Stimulated activated memory B cell treated with anti-CD40 and anti-IgM and Interleukin-4, amounts not matched to agents 10 μg/mL and 1 μg/mL and 100 μg/mL, for 72 hours (primary cell): Measurements from ENCODE around the gene RBBP8NL.

ENCODE experiments used
- ATAC-seq: fragments of 150-1000 bp; cut with Tn5 transposase; 2 replicates; pipeline ENCODE4 v1.10.0; 2021
- H3K27ac Mint-ChIP-seq: one replicate; pipeline ENCODE4 v1.8.0; 2022; ENCODE audit warnings: mild to moderate bottlenecking, mixed read lengths
- H3K27me3 Mint-ChIP-seq: one replicate; pipeline ENCODE4 v1.8.0; 2022; ENCODE audit warnings: mixed read lengths
- H3K36me3 Mint-ChIP-seq: one replicate; pipeline ENCODE4 v1.8.0; 2022; ENCODE audit warnings: mixed read lengths
- H3K4me1 Mint-ChIP-seq: one replicate; pipeline ENCODE4 v1.8.0; 2022; ENCODE audit warnings: mixed read lengths
- H3K4me3 Mint-ChIP-seq: one replicate; pipeline ENCODE4 v1.8.0; 2022; ENCODE audit warnings: mild to moderate bottlenecking, moderate library complexity, mixed read lengths
- H3K9me3 Mint-ChIP-seq: one replicate; pipeline ENCODE4 v1.8.0; 2022; ENCODE audit warnings: mixed read lengths

The RBBP8NL gene

GRCh38 chr20:62390317-62391164 is 36.8 kb downstream of the RBBP8NL start:
- H3K9me3 Mint-ChIP-seq = no peaks in the 10 kb centered on the region
- no peak for ATAC-seq
- H3K27ac Mint-ChIP-seq = peak overlapping the region; percentile 11
- peaks cover 42% of the 10 kb centered on the region for H3K36me3 Mint-ChIP-seq
- H3K4me3 Mint-ChIP-seq = no peak overlapping the region
- H3K27me3 Mint-ChIP-seq = no peaks in the 10 kb centered on the region
- H3K4me1 Mint-ChIP-seq = peaks cover 41% of the 10 kb centered on the region

GRCh38 chr20:62389601-62390087 is 37.7 kb downstream of the RBBP8NL start:
- Mint-ChIP-seq H3K4me3 (no peak overlapping the region), H3K27ac (no peak overlapping the region)

DNA sequence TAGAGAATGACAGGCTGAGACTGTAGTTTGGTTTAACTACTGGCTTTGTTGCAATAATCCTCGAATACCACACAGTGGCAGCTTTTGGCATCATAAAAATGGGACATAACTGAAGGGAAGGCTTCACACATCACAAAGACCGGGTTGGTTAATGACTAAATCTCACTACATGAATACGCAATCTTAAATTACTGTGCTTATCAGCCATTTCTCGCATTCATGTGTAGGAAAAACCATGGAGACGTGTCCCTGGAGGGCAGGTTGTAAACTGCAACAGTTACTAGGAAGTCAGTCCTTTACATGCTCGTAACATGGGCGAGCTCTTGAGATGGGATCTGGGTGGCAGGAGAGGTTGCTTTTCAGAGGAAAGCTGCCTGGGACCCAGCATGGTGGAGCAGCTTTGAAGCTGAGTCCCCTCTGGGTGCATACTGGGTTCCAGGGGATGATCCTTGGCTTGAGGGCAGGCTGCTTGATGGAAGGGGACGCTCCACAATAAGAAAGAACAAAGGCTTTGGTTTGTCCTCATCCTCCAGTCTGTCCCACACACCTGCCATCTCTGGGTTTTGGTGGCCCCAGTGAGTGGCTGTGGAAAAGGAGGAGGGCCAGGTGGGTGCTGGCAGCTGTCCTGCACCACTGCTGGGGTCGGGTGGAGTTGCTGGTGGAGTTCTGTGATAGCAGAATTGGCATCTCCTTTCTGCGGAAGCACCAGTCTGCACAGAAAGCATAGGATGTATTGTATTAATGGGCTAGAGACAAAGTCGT is 38.3 kb downstream of the RBBP8NL start:
- no peak overlapping the region for H3K27ac Mint-ChIP-seq
- ATAC-seq = no peak
- peaks cover 57% of the 10 kb centered on the region for H3K4me1 Mint-ChIP-seq
- H3K9me3 Mint-ChIP-seq = no peaks in the 10 kb centered on the region
- no peaks in the 10 kb centered on the region for H3K27me3 Mint-ChIP-seq
- H3K36me3 Mint-ChIP-seq = peaks cover 35% of the 10 kb centered on the region
- H3K4me3 Mint-ChIP-seq = no peak overlapping the region

More at GRCh38 chr20:62389601-62390087, 37.7 kb downstream of the RBBP8NL start:
- Mint-ChIP-seq H3K4me1 (peaks cover 50% of the 10 kb centered on the region), H3K36me3 (peaks cover 39% of the 10 kb centered on the region), H3K9me3 (no peaks in the 10 kb centered on the region), H3K27me3 (no peaks in the 10 kb centered on the region)
- no peak for ATAC-seq

DNA sequence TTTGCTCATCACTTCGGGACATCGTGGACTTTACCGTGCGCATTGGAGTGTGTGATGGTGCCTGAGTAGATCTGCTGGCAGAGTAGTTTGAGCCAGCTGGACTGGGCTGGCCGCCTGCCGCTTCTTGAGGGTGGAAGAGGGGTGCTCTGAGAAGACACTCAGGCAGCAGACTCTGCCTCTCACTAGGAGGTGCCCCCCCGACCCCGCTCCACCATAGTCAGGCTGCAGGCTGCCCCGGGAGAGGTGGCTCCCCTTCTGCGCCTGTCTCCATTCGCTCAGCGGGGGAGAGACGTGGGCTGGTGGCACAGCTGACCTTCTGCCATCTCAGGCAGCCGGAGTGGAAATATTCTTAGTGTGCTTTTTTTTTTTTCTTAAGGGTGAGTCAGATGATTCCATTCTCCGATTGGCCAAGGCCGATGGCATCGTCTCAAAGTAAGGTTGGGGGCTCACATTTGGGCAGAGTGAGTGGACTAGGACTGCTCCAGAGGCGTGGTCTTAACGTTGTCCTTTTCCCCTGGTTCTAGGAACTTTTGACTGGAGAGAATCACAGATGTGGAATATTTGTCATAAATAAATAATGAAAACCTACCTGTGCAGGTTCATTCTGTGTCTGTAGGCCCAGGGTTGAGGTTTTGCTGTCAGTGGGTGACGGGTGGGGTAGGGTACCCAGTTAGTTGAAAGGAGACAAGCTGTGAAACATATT is 39.3 kb downstream of the RBBP8NL start:
- Mint-ChIP-seq H3K27me3 (no peaks in the 10 kb centered on the region), H3K27ac (peak overlapping the region; percentile 88), H3K4me1 (peaks cover 63% of the 10 kb centered on the region), H3K36me3 (peaks cover 35% of the 10 kb centered on the region), H3K4me3 (peak overlapping the region; percentile 92), H3K9me3 (no peaks in the 10 kb centered on the region)
- ATAC-seq = no peak

DNA sequence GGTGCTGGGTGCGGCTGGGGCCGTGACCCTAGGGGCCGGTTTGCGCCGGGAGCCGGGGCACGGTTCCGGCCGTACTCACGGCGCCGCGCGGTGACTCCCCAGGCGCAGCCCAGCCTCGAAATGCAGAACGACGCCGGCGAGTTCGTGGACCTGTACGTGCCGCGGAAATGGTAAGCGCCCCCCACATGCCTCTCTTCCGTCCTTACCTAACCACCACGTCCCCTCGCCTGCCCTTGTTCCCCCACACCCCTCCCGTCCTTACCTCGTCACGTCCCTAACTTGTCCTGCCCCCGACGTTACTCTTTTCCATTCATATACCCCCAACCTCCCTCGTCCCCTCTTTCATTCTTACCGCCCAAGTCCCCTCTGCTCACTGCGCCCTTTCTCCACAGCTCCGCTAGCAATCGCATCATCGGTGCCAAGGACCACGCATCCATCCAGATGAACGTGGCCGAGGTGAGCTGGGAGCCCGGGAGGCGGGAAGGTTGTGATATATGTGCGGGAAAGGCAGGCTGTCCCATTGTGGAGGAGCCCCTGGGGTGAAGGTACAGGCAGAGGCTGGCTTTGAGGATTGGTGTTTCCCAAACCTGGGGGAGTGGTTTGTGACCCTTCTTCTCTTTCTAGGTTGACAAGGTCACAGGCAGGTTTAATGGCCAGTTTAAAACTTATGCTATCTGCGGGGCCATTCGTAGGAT is 40.0 kb downstream of the RBBP8NL start:
- Mint-ChIP-seq H3K36me3 (peaks cover 41% of the 10 kb centered on the region), H3K27me3 (no peaks in the 10 kb centered on the region), H3K4me1 (peaks cover 70% of the 10 kb centered on the region), H3K27ac (peak overlapping the region; percentile 88), H3K4me3 (peak overlapping the region; percentile 92), H3K9me3 (no peaks in the 10 kb centered on the region)
- ATAC-seq = no peak

DNA sequence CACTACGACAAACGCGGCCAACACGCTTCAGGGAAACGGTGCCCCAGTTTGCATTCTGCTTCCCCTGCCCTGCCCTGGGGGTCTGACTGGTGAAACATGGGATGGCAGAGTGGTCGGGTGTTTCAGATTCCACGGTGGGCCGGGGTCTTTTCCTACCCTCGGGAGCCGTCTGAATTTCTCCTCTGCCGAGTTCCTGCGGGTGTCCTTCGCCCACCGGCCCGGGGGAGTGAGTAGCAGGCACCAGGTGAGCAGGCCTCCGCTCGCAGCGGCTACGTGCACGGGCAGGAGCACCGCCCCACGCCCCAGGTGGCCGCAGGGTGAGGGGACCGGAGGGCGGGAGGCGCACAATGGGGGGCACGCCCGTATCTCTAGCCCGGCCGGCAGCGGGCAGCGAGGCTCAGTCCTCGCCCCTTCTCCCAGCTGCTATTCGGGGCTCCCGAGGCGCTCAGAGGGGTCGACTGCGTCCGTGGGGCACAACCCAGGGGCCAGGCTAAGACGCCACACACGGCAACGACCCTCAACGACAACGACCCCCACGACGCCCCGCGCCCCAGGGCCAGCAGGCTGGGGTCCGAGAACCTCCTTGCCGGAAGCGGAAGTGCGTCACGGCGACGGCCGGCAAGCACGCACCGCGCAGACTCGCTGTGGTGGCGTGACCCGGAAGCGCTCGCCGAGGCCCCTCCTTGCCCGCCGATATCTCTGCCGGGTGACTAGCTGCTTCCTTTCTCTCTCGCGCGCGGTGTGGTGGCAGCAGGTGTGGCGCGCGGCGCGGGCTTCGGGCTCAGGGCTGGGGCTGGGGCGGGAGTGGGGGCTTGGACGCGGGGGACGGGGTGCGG is 40.7 kb downstream of the RBBP8NL start, which contains the start of gene RPS21:
Gene RPS21 (plus strand): TSS at position 721 of the 836 bp plus-strand sequence. CDS start 236 bp downstream, outside the sequence.
- ATAC-seq = peak; percentile 96

DNA sequence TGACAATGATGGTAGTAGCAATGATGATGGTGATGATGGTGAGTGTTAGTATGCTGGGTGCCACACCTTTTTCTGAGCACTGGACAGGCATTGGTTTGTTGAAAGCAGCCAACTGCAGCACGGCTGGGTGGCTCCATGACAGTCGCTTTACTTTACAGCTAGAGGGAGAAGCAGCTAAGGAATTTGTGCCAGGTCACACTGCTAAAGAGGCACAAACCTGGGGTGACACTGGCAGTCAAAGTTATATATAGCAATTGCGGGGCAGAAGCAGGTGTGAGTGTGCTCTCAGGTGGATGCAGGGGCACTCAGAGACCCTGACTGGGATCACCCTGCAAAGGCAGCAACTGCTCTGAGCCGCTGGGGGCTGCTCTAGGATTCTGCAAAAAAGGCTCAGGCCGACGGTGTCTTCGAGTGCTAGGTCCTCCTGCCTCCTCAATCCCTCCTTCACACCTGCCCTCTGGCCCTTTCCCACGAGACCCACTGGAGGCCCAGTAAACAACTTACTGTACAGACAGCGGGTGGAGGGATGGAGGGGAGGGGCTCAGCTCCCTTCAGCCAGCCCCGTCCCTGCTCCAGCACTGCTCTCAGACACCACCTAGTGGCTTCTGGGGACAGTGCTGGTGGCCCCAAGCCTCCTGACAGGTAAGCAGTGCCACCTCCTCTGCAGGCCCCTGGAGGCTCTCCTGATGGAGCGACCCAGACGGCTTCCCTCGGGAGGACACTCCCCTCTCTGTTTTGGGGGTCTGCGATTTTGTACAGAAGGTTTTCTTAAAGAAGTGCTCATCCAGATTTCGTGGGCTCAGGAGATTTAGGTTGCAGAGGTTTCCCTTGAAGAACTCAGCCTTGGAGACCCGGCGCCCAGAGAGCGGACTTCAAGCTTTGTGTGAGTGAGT is 44.8 kb downstream of the RBBP8NL start:
- Mint-ChIP-seq H3K27me3 (no peaks in the 10 kb centered on the region), H3K4me1 (peaks cover 48% of the 10 kb centered on the region), H3K27ac (peak overlapping the region; percentile 0), H3K36me3 (peaks cover 18% of the 10 kb centered on the region), H3K4me3 (no peak overlapping the region), H3K9me3 (peaks cover 5% of the 10 kb centered on the region)
- ATAC-seq = peak; percentile 85

More for the DNA sequence above, 40.7 kb downstream of the RBBP8NL start, which contains the start of gene RPS21:
- Mint-ChIP-seq H3K27ac (peak within 1 kb of the TSS; percentile 88), H3K27me3 (no peaks in the 10 kb centered on the region), H3K9me3 (peaks cover 5% of the 10 kb centered on the region), H3K4me3 (peak within 1 kb of the TSS; percentile 92), H3K4me1 (peaks cover 77% of the 10 kb centered on the region), H3K36me3 (peaks cover 48% of the 10 kb centered on the region)

GRCh38 chr20:62381842-62382241 is 45.5 kb downstream of the RBBP8NL start:
- H3K27me3 Mint-ChIP-seq = no peaks in the 10 kb centered on the region
- H3K27ac Mint-ChIP-seq = peak overlapping the region; percentile 0
- ATAC-seq = no peak
- peaks cover 14% of the 10 kb centered on the region for H3K36me3 Mint-ChIP-seq
- peaks cover 44% of the 10 kb centered on the region for H3K4me1 Mint-ChIP-seq
- peaks cover 5% of the 10 kb centered on the region for H3K9me3 Mint-ChIP-seq
- H3K4me3 Mint-ChIP-seq = no peak overlapping the region

DNA sequence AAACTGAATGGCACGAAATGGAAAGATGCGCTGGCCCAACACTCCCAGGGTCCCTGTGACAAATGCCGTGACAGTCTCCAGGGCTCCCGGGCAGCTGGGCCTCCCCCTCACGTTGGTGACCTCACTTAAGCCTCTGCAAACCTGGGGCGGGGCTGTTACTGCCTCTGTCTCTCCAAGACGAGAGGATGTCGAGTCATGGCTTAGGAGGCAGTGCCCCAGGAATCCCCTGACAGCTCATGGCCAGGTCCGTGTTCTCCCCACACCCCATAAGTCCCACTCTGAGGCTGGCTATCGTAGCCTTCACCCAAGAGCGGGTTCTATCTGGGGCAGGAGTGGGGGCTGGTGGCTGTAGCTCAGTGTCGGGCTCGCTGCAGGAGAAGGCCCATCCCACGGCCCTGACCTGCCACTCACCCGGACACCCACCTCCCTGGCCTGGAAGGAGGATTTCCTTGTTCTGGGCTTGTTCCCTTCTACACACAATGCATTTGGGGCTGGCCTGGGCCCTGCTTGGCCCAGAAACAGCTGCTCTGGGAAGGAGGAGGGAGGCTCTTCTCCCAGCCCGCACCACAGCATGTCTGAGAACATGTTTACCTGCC is 46.0 kb downstream of the RBBP8NL start:
- peak overlapping the region; percentile 0 for H3K27ac Mint-ChIP-seq
- H3K9me3 Mint-ChIP-seq = peaks cover 5% of the 10 kb centered on the region
- peaks cover 44% of the 10 kb centered on the region for H3K4me1 Mint-ChIP-seq
- ATAC-seq = no peak
- H3K4me3 Mint-ChIP-seq = no peak overlapping the region
- no peaks in the 10 kb centered on the region for H3K27me3 Mint-ChIP-seq
- H3K36me3 Mint-ChIP-seq = peaks cover 14% of the 10 kb centered on the region

DNA sequence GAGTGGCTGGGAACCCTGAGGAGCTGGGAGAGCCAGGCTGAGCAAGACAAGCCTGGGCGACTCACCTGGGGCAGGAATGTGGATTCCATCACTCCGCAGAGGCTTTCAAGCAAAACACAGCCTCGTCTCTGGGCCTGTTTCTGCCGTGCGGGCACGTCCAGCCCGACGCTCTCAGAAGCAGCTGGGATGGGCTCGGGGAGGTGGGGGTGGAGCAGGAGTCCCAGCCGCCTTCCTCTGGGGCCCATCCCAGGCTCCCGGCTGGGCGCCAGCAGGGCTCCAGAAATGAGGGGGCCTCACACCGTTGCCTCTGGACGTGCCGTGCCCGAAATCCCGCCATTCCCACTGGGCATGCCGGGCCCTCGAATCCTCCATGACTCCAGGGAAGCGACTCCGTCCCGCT is 49.1 kb downstream of the RBBP8NL start:
- Mint-ChIP-seq H3K27ac (no peak overlapping the region), H3K27me3 (peaks cover 2% of the 10 kb centered on the region), H3K9me3 (peaks cover 5% of the 10 kb centered on the region), H3K4me3 (no peak overlapping the region), H3K4me1 (peaks cover 21% of the 10 kb centered on the region), H3K36me3 (peaks cover 14% of the 10 kb centered on the region)
- ATAC-seq = no peak

GRCh38 chr20:62377615-62378178 is 49.6 kb downstream of the RBBP8NL start:
- Mint-ChIP-seq H3K4me1 (peaks cover 22% of the 10 kb centered on the region), H3K9me3 (peaks cover 5% of the 10 kb centered on the region), H3K36me3 (peaks cover 12% of the 10 kb centered on the region), H3K27ac (no peak overlapping the region), H3K4me3 (no peak overlapping the region), H3K27me3 (peaks cover 7% of the 10 kb centered on the region)
- ATAC-seq = no peak

DNA sequence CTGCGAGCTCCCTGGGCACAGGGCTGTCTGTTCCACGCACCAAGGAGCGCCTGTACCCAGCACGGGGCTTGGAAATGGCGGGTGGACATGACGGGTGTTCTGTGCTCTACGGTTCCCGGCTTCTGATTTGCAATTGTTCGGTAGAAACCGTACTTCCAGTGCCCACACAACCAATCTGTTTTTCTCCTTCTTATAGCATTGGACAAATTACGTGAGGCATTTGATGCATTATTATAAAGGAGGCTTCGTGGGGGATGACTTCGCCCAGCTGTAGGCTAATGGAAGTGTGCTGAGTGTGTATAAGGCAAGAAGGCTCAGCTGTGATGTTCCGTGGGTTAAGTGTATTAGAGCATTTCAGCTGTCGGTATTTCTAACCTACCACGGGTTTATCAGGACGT is 50.3 kb downstream of the RBBP8NL start:
- peaks cover 10% of the 10 kb centered on the region for H3K27me3 Mint-ChIP-seq
- no peak overlapping the region for H3K27ac Mint-ChIP-seq
- H3K36me3 Mint-ChIP-seq = peaks cover 6% of the 10 kb centered on the region
- H3K4me3 Mint-ChIP-seq = no peak overlapping the region
- peaks cover 16% of the 10 kb centered on the region for H3K4me1 Mint-ChIP-seq
- ATAC-seq = no peak
- peaks cover 4% of the 10 kb centered on the region for H3K9me3 Mint-ChIP-seq
